H7 (cell line): ENCODE measurements around the gene CLSTN2. TPM values are rescaled to one million over a fixed set of nuclear protein-coding genes. Genes with fewer than 3 reads are reported as not detected.
"Not testable (repeated sequence)": the region's sequence is repeated elsewhere in the genome, so short reads cannot be mapped to it uniquely, and the experiment has no call there.

ENCODE experiments used
- DNase-seq: peaks from one replicate; pipeline ENCODE4 v3.0.0; 2012
- H3K27me3 ChIP-seq: 2 replicates; pipeline ENCODE4 v1.6.0; 2011; ENCODE audit warnings: mild to moderate bottlenecking, low read length; ENCODE audit not compliant: control insufficient read depth, insufficient read depth
- H3K36me3 ChIP-seq: replicated peaks from 2 replicates; pipeline ENCODE4 v1.5.1; 2011; ENCODE audit warnings: low read length; ENCODE audit not compliant: control insufficient read depth, insufficient read depth
- H3K4me3 ChIP-seq: 2 replicates; pipeline ENCODE4 v1.5.1; 2011; ENCODE audit warnings: low read depth, mild to moderate bottlenecking, control low read depth, low read length, moderate library complexity; ENCODE audit not compliant: insufficient read depth
- total RNA-seq: library from RNA; depleted of rRNA; stranded (reverse); fragments of >200 nt; shearing (Covaris generic); gene quantifications from 2 replicates; pipeline ENCODE4 v1.2.3, GENCODE V29; 2014

CLSTN2 gene
- total RNA-seq, 1 experiment from 2014 or later = 0.10 TPM

DNA sequence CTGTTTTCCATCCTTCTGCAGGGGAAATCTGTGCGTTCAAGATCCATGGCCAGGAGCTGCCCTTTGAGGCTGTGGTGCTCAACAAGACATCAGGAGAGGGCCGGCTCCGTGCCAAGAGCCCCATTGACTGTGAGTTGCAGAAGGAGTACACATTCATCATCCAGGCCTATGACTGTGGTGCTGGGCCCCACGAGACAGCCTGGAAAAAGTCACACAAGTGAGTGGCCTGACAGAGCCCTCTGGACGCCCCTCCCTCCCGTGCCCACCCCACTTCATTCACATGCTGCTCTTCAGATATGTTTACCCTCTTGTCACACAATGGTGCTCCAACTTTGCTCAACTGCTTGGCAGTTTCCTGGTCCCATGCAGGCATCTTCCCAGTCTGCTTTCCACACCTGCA, 468.6 kb downstream of the CLSTN2 start:
- Histone ChIP-seq H3K36me3 (no peaks in the 10 kb centered on the region), H3K27me3 (no peaks in the 10 kb centered on the region), H3K4me3 (no peak overlapping the region)
- DNase-seq = no peak

DNA sequence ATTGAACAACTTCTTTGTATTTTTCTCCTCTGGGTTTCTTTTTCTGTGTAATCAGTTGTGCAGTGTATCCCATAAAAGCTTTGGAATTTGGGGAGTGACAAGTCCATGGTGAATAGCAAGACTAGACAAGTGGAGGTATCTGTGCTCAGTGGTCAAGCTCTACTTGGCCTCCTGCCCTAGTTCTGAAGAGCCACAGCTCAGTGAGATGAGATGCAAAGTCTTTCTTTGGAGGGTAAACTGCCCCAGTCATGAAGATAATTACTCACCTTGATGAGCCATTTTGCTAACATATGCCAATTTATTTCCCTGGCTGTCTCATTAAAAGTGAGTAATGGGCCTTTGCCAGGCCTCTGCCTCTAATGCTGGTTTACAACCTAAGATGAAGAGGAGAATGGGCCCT, 471.7 kb downstream of the CLSTN2 start:
- no peak overlapping the region for H3K4me3 ChIP-seq
- no peaks in the 10 kb centered on the region for H3K36me3 ChIP-seq
- H3K27me3 ChIP-seq = no peaks in the 10 kb centered on the region
- DNase-seq = no peak

DNA sequence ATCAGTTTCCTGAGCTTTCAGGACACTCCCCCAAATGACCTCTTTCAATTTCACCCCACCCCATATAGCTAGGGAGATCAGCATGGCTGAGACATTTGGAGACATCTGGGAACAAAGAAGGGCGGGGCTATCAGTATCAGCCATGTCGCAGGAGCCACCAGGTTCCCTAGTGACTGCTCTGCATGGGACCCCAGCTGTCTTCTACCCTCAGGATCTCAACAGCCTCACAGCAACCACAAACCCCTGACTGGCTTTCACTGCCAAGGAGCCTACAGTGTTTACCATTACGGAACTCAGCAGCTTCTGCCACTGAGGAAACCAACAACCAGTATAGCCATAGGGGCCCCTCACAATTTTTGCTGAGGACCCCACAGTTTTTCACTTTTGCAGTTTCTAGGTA, 473.3 kb downstream of the CLSTN2 start:
- Histone ChIP-seq H3K27me3 (no peaks in the 10 kb centered on the region), H3K36me3 (no peaks in the 10 kb centered on the region), H3K4me3 (no peak overlapping the region)
- no peak for DNase-seq

DNA sequence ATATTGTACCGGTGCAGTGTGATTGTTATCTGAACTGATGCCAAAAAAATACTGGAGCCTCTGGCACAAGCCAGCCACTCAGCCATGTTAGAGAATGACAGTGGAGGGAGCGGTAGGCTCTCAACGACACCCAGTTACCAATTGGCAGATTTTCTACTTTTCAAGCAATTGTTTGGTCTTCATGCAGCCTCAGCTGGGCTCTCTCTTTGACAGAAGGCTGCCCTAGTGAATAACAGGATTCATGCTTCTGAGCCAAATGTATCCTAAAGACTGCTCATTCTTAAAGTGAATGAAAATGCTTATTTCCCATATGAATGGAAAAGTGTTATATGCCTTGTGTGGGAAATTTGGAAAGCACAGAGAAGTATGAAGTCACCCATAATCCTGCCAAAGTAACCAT, 481.7 kb downstream of the CLSTN2 start:
- Histone ChIP-seq H3K4me3 (no peak overlapping the region), H3K36me3 (no peaks in the 10 kb centered on the region), H3K27me3 (no peaks in the 10 kb centered on the region)
- DNase-seq = no peak

DNA sequence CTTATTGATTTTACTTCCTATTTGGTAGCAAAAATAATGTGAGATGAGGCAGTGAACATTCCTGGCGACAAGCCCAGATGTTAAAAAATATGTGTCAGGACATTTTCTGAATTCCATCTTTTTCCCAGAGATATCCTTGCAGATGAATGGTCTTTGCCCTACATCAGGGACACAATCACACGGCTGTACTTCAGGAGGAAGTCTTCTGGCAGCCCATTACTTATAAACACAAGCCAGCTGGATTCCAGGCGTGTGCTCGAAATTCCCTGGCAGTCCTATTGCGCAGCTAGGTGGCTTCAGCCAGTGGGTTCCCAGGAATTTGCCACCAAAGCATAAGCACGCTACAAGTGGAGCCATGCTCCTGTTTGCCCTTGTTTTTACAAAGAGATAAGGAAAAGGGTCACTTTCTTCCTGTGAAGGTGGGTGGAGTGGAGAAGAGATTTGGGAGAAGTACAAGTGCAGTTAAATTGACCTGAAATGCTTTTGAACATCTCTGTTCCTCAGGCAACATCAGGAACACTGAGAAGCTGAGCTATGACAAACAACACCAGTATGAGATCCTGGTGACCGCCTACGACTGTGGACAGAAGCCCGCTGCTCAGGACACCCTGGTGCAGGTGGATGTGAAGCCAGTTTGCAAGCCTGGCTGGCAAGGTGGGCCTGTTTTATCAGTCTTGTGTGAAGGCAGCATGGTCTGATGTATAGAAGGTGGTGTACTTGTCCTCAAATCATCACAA, 485.8 kb downstream of the CLSTN2 start:
- no peaks in the 10 kb centered on the region for H3K27me3 ChIP-seq
- H3K4me3 ChIP-seq = no peak overlapping the region
- no peak for DNase-seq
- H3K36me3 ChIP-seq = no peaks in the 10 kb centered on the region

DNA sequence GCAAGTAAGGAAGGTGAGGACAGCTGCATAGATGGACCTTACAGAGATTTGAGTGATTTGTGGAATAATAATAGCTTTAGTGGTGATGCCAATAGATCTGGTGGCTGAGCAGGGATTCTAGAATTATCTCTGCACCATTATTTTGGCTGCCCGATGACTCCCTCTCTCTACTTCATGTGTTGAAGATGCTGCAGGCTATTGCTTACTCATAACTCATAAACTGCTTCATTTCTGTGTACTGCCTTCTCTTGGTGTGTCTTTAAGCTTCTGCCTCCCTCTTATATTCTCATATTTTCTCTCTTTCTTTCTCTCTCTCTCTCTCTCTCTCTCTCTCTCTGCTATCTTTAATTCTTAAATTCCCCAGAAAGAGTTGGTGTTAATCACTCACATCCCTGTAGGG, 486.9 kb downstream of the CLSTN2 start:
- no peaks in the 10 kb centered on the region for H3K36me3 ChIP-seq
- no peaks in the 10 kb centered on the region for H3K27me3 ChIP-seq
- no peak for DNase-seq
- no peak overlapping the region for H3K4me3 ChIP-seq

DNA sequence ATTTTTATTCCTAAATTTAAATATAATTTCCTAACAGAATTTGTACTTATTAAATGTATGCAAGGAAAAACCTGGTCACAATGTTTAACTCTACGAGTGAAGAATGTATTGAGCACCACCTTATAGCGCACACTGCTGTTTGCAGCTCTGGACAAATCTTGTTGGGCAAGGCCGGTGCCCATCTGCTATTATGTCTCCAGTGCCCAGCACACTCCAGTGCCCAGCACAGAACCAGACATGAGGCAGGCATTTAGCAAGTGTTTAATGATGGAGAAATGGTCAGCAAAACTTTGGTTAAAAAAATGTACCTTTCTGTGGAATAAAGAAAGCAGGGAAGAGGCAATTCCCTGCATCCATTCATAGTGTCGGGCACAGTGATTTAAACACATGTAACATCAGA, 488.2 kb downstream of the CLSTN2 start:
- DNase-seq = no peak
- H3K27me3 ChIP-seq = no peaks in the 10 kb centered on the region
- H3K36me3 ChIP-seq = no peaks in the 10 kb centered on the region
- H3K4me3 ChIP-seq = no peak overlapping the region

DNA sequence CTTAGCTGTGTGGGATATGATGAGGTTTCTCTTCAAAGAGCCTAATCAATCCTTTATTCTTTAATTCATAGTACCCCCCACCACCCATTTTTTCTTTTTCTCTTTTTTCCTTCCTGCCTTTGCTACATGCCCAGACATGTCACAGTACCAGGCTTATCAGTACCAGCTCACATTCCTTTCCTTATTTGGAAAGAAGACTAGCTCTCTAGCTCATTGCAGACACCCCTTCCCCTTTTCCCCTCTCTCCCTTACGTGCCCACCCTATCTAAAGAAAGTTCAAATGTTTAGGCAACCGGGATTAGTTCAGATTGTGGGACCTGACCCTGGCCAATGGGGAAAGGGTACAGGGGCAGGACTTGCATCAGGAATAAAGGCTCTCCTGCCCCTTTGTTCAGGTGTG, 488.6 kb downstream of the CLSTN2 start:
- not testable (repeated sequence) for H3K4me3 ChIP-seq, H3K27me3 ChIP-seq, H3K36me3 ChIP-seq, DNase-seq

DNA sequence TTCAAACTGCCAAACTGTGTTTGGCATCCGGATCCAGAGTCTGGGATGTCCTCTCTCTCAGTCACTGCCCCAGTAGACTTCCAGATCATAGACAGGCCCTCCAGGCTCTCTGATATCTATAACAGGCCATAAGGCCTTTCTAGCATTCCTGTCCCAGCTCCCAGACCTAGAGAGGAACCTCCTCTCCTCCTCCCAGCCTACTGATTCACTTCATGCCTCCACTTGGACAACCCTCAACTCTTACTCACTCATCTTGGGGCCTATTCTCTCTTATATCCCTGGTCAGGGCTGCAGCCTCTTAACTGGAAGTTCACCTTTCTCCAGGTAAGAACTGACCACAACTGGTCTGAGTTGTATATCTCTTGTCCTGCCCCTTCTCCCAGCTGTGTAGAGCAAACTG, 489.2 kb downstream of the CLSTN2 start:
- no peaks in the 10 kb centered on the region for H3K36me3 ChIP-seq
- DNase-seq = no peak
- H3K27me3 ChIP-seq = no peaks in the 10 kb centered on the region
- H3K4me3 ChIP-seq = no peak overlapping the region

DNA sequence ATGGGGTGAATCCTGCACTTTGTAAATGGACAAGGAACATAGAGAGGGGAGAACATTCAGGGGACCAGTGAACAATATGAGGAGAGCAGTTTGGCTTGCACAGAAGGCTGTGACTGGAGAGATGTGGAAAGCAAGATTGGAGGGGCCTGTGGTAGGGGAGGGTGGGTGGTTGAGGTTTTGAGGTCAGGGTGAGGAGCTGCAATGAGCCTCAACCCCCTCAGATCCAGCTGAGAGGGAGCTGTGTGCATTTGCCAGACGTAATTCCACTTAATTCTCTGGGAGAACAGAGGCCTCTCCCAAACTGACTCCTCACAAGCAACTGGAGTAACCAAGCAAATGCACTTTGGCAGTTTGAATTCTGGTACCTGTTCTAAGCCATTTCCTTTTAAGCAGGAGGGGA, 489.7 kb downstream of the CLSTN2 start:
- no peaks in the 10 kb centered on the region for H3K27me3 ChIP-seq
- no peak overlapping the region for H3K4me3 ChIP-seq
- H3K36me3 ChIP-seq = no peaks in the 10 kb centered on the region
- DNase-seq = no peak

DNA sequence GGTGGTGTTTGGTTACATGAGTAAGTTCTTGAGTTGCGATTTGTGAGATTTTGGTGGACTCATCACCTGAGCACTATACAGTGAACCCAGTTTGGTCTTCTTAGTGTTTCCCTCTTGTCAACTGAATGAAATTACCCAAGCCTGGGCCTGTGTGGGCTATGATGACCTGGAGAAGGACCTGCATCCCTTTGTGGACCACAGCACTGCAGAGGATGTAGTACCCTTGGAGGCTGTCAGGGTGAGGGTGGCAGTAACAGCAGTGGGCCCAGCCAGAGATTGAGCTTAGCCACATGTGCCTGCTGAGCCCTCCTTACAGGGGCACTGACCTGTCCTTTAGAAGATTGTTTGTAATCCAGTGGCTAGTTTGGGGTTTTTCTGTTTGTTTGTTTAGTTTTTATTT, 492.8 kb downstream of the CLSTN2 start:
- no peaks in the 10 kb centered on the region for H3K27me3 ChIP-seq
- no peak overlapping the region for H3K4me3 ChIP-seq
- no peak for DNase-seq
- no peaks in the 10 kb centered on the region for H3K36me3 ChIP-seq

DNA sequence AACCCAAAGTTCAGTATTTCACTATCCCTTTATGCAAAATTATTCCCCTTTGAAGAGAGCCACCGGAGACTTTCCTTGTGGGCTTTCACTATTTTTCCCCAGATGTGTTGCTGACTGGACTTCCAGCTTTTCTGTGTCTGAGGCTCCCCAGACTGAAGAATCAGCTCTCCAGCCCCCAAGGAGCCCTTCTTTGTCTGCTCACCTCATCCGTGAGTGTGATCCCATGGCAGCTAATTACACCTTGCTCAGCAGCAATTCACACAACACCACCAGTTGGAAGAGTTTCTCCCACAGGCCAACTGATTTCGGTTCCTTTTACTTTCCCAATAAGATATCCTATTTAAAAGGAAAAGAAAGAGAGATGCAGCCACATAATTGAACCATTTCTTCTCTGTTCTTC, 493.4 kb downstream of the CLSTN2 start:
- H3K36me3 ChIP-seq = no peaks in the 10 kb centered on the region
- H3K27me3 ChIP-seq = no peaks in the 10 kb centered on the region
- DNase-seq = no peak
- H3K4me3 ChIP-seq = no peak overlapping the region

DNA sequence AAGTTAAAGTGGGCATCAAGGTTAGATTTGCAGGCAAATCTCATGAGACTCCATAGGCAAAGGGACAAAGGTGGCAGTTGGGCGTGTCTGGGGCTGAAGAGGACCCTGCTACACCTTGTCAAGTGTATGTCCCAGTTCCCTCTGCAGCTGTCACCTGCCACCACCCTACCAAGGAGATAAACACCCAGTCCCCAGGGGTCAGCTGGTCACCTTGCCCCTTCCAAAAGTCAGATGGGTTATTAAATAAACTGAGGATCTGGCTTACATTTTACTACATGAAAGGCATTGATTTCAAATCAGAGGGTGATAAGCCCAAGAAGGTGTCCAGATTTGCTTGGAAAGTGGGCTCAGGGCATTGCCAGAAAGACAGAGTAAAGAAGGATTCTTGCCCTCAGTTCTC, 494.8 kb downstream of the CLSTN2 start:
- H3K4me3 ChIP-seq = no peak overlapping the region
- H3K36me3 ChIP-seq = no peaks in the 10 kb centered on the region
- no peak for DNase-seq
- H3K27me3 ChIP-seq = no peaks in the 10 kb centered on the region; the same call in 1 of the 2 replicates

DNA sequence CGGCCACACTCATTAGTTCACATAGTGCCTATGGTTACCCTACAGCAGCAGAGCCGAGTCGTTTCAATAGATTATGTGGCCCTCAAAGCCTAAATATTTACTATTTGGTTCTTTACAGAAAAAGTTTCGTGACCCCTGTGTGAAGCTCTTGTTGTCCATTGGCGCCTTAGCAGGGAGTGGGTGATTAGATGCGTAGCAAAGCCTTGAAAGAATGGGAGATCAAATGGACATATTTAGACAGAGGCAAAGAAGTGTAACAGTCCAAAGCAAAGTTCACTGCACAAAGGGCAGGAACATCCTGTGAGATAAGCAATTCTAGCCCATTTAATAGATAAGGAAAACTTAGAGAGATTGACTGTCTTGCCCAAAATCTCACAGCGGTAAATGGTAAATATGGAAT, 495.5 kb downstream of the CLSTN2 start:
- Histone ChIP-seq H3K36me3 (no peaks in the 10 kb centered on the region), H3K4me3 (no peak overlapping the region), H3K27me3 (no peaks in the 10 kb centered on the region; the same call in 1 of the 2 replicates)
- no peak for DNase-seq

DNA sequence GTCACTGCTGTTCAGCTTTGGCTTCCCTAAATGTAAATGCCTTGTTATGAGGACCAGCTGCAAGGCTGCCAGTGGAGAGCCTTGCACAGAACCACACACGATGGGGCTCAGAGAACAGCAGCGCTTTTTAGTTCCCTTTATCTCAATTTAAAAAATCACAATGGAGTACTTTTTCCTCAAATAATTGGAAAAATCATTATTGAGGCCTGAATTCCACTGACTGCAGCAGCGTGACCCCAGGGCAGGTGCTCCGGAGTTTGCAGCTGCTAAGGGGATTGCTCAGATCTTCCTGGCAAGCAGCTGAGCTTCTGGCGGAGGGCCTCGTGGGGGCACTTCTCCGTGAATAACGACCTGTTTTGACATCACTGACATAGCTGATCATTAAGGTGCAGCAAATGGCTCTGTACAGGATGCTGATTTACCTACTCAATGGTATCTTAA, 497.3 kb downstream of the CLSTN2 start:
- Histone ChIP-seq H3K36me3 (no peaks in the 10 kb centered on the region), H3K27me3 (no peaks in the 10 kb centered on the region; the same call in 1 of the 2 replicates), H3K4me3 (no peak overlapping the region)
- no peak for DNase-seq

DNA sequence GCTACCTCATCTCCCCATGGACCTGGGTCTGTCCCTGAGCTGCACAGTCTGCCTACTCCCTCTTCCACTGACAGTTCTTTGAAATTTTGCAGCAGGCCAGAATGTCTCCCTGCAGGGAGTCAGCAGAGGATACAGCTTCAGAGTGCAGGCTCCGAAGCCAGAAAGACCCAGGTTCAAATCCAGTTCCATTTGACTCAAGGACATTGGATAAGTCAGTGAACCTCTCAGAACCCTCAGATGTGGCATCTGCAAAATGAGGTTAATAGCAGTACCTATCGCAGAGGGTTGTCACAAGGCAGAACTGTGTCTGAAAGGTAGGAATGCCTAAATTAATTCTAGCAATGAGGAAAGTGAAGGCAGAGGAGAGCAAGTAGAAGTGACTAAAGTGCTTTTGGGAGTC, 498.4 kb downstream of the CLSTN2 start:
- no peak overlapping the region for H3K4me3 ChIP-seq
- DNase-seq = no peak
- no peaks in the 10 kb centered on the region for H3K36me3 ChIP-seq
- no peaks in the 10 kb centered on the region; the same call in 1 of the 2 replicates for H3K27me3 ChIP-seq
